ENCODE data around the gene AFF3. TPM values are rescaled to one million over a fixed set of nuclear protein-coding genes. Genes with fewer than 3 reads are reported as not detected.
A peak's percentile ranks its signal among the peaks of the same experiment; 100 is the strongest.

The AFF3 gene
- total and polyA plus RNA-seq, 2 of the 4 experiments (the other 2 are of a cell fraction), result 12.9 to 14.3 TPM

GRCh38 chr2:99613980-99614379 is 528.4 kb downstream of the AFF3 start:
- Histone ChIP-seq H2BK20ac (ENCODE audit: low read depth, low read length) (no peak overlapping the region), H2BK15ac (ENCODE audit: low read depth, low read length) (no peak overlapping the region), H3K9me3 (ENCODE audit: control insufficient read depth, insufficient read depth, low read length) (no peaks in the 10 kb centered on the region), H3K4me2 (ENCODE audit: low read depth, low read length) (no peak overlapping the region), H4K5ac (ENCODE audit: low read depth, low read length) (no peak overlapping the region), H3K4me3 (ENCODE audit: insufficient read depth, low read depth, low read length) (no peak overlapping the region), H2AK9ac (replicated peaks; ENCODE audit: low read depth, low read length, poor library complexity) (no peak overlapping the region), H3K4ac (ENCODE audit: low read depth, low read length) (no peak overlapping the region), H2BK120ac (ENCODE audit: low read depth, low read length) (no peak overlapping the region), H4K91ac (ENCODE audit: insufficient read depth, low read depth, low read length) (no peak overlapping the region), H3K27ac (ENCODE audit: insufficient read depth, low read length) (no peak overlapping the region), H3K9ac (ENCODE audit: low read depth, low read length) (no peak overlapping the region), H2AFZ (replicated peaks; ENCODE audit: low read length, poor library complexity) (no peak overlapping the region), H3K79me1 (ENCODE audit: low read depth in 1 of 2, low read length in 2 of 2) (no peaks in the 10 kb centered on the region), H4K20me1 (ENCODE audit: insufficient read depth, low read length) (no peaks in the 10 kb centered on the region), H3K9me1 (ENCODE audit: insufficient read depth, low read length) (no peaks in the 10 kb centered on the region; the same call in 1 of the 2 replicates), H3K4me1 (ENCODE audit: control insufficient read depth, insufficient read depth, low read length) (peaks cover 7% of the 10 kb centered on the region), H4K8ac (ENCODE audit: low read depth in 2 of 2, low read length in 2 of 2) (no peak overlapping the region), H3K23ac (ENCODE audit: low read depth, low read length) (no peak overlapping the region), H2AK5ac (ENCODE audit: low read depth, low read length) (0 out of 2 replicates have a peak overlapping the region, but pooled peaks have one; percentile 18), H3K18ac (ENCODE audit: low read depth, low read length) (no peak overlapping the region), H2BK5ac (ENCODE audit: low read depth, low read length, poor library complexity, severe bottlenecking) (no peak overlapping the region), H3K27me3 (ENCODE audit: control insufficient read depth, insufficient read depth, low read length) (no peaks in the 10 kb centered on the region), H3K36me3 (ENCODE audit: control insufficient read depth, insufficient read depth, low read length) (peaks cover 2% of the 10 kb centered on the region; the same call in 1 of the 2 replicates), H3K14ac (replicated peaks; ENCODE audit: low read depth, low read length) (no peak overlapping the region), H3K56ac (ENCODE audit: extremely low read depth, insufficient read depth, low read length) (no peak overlapping the region)
- WGBS, 2 experiments (ENCODE audit: extremely low coverage in 2 of 2, insufficient read length in 1 of 2), result 67% methylated on average over 2 of the region's 3 CpGs; no CpG with 5 or more reads in 1 of the 2 experiments
- no peak for TF ChIP-seq MAFK (IDR thresholded peaks at IDR 0.05; ENCODE audit: low read depth, low read length)
- no peak for TF ChIP-seq CTCF (conservative IDR thresholded peaks at IDR 0.05; ENCODE audit: low read depth, low read length)
- no peak for TF ChIP-seq MAZ (IDR thresholded peaks at IDR 0.05; ENCODE audit: borderline replicate concordance, low read depth, low read length)
- BruUV-seq (replicated peaks), result no TSS peak
- in situ Hi-C loops (cut with MboI; ENCODE audit: low sequenced_read_pairs) (no loop called here), intact Hi-C loops (cut with micrococcal nuclease) (no loop called here), dilution Hi-C loops (cut with HindIII; ENCODE audit: low sequenced_read_pairs, unreplicated experiment) (no loop called here)
- ChIA-PET CTCF (no interaction called here), POLR2A (ENCODE audit: unreplicated experiment) (no interaction called here)
- no peak for ATAC-seq (ENCODE audit: low read depth)
- no peak for DNase-seq

Data from IMR-90 (cell line).